Muscle layer of duodenum (tissue), 2 donors: ENCODE results near the gene TFIP11.

Source experiments
- H3K27ac ChIP-seq: one replicate; pipeline ENCODE4 v1.7.0; 2013; ENCODE audit warnings: mild to moderate bottlenecking, low read length
- H3K27me3 ChIP-seq: one replicate; pipeline ENCODE4 v1.7.0; 2013; ENCODE audit warnings: low read depth, mild to moderate bottlenecking, control low read depth, low read length
- H3K36me3 ChIP-seq, 2 donors: one replicate each; pipeline ENCODE4 v1.7.0; 2013; ENCODE audit warnings: low read length in 2 of 2, control low read depth in 1 of 2, mild to moderate bottlenecking in 1 of 2; ENCODE audit not compliant: insufficient read depth in 2 of 2, control insufficient read depth in 1 of 2
- H3K4me1 ChIP-seq, 2 donors: one replicate each; pipeline ENCODE4 v1.7.0; 2013; ENCODE audit warnings: low read length in 2 of 2, mild to moderate bottlenecking in 2 of 2, control low read depth in 1 of 2, moderate library complexity in 1 of 2; ENCODE audit not compliant: insufficient read depth in 2 of 2, control insufficient read depth in 1 of 2
- H3K4me3 ChIP-seq, 2 donors: one replicate each; pipeline ENCODE4 v1.7.0; 2013; ENCODE audit warnings: low read length in 2 of 2, low read depth in 1 of 2, mild to moderate bottlenecking in 1 of 2
- H3K9me3 ChIP-seq, 2 donors: one replicate each; pipeline ENCODE4 v1.7.0; 2013; ENCODE audit warnings: low read length in 2 of 2, control low read depth in 1 of 2, mild to moderate bottlenecking in 1 of 2; ENCODE audit not compliant: control insufficient read depth in 1 of 2
- donor health status: healthy.

TFIP11 gene

GRCh38 chr22:26549902-26550497 is 37.7 kb upstream of the TFIP11 start:
- Histone ChIP-seq H3K4me3 (no peak overlapping the region), H3K36me3 (no peaks in the 10 kb centered on the region), H3K4me1 (no peaks in the 10 kb centered on the region), H3K9me3 (no peaks in the 10 kb centered on the region), H3K27ac (no peak overlapping the region), H3K27me3 (no peaks in the 10 kb centered on the region)

GRCh38 chr22:26548984-26549383 is 36.7 kb upstream of the TFIP11 start:
- Histone ChIP-seq H3K4me1 (no peaks in the 10 kb centered on the region), H3K27ac (no peak overlapping the region), H3K4me3 (no peak overlapping the region), H3K27me3 (no peaks in the 10 kb centered on the region), H3K36me3 (no peaks in the 10 kb centered on the region), H3K9me3 (no peaks in the 10 kb centered on the region)

- H3K9me3 ChIP-seq: no peaks in the 10 kb centered on the region
- H3K4me1 ChIP-seq: no peaks in the 10 kb centered on the region
- H3K36me3 ChIP-seq: no peaks in the 10 kb centered on the region
- H3K4me3 ChIP-seq: no peak overlapping the region
- no peaks in the 10 kb centered on the region for H3K27me3 ChIP-seq
- no peak overlapping the region for H3K27ac ChIP-seq
Measured at GRCh38 chr22:26548303-26548702, 36.0 kb upstream of the TFIP11 start.

- no peaks in the 10 kb centered on the region for H3K27me3 ChIP-seq
- H3K36me3 ChIP-seq: no peaks in the 10 kb centered on the region
- no peak overlapping the region for H3K27ac ChIP-seq
- H3K9me3 ChIP-seq: no peaks in the 10 kb centered on the region
- no peaks in the 10 kb centered on the region for H3K4me1 ChIP-seq
- no peak overlapping the region for H3K4me3 ChIP-seq
Measured at GRCh38 chr22:26547837-26548236, 35.6 kb upstream of the TFIP11 start.

GRCh38 chr22:26547426-26547825 is 35.2 kb upstream of the TFIP11 start:
- no peaks in the 10 kb centered on the region for H3K36me3 ChIP-seq
- H3K9me3 ChIP-seq: no peaks in the 10 kb centered on the region
- no peak overlapping the region for H3K4me3 ChIP-seq
- H3K27ac ChIP-seq: no peak overlapping the region
- H3K27me3 ChIP-seq: no peaks in the 10 kb centered on the region
- no peaks in the 10 kb centered on the region for H3K4me1 ChIP-seq

GRCh38 chr22:26546282-26546681 is 34.0 kb upstream of the TFIP11 start:
- no peak overlapping the region for H3K27ac ChIP-seq
- H3K36me3 ChIP-seq: no peaks in the 10 kb centered on the region
- H3K27me3 ChIP-seq: no peaks in the 10 kb centered on the region
- no peaks in the 10 kb centered on the region for H3K4me1 ChIP-seq
- no peak overlapping the region for H3K4me3 ChIP-seq
- no peaks in the 10 kb centered on the region for H3K9me3 ChIP-seq

- H3K4me1 ChIP-seq: no peaks in the 10 kb centered on the region
- H3K27ac ChIP-seq: no peak overlapping the region
- H3K4me3 ChIP-seq: no peak overlapping the region
Measured at GRCh38 chr22:26545827-26546226, 33.6 kb upstream of the TFIP11 start.

GRCh38 chr22:26545385-26545784 is 33.1 kb upstream of the TFIP11 start:
- no peak overlapping the region for H3K27ac ChIP-seq
- H3K4me3 ChIP-seq: no peak overlapping the region
- H3K36me3 ChIP-seq: peaks cover 0 to 9% of the 10 kb centered on the region in 2 donors
- H3K27me3 ChIP-seq: no peaks in the 10 kb centered on the region
- H3K4me1 ChIP-seq: no peaks in the 10 kb centered on the region
- no peaks in the 10 kb centered on the region for H3K9me3 ChIP-seq

More at GRCh38 chr22:26545827-26546226, 33.6 kb upstream of the TFIP11 start:
- no peaks in the 10 kb centered on the region for H3K9me3 ChIP-seq
- H3K27me3 ChIP-seq: no peaks in the 10 kb centered on the region
- peaks cover 0 to 4% of the 10 kb centered on the region in 2 donors for H3K36me3 ChIP-seq

GRCh38 chr22:26544489-26544888 is 32.2 kb upstream of the TFIP11 start:
- Histone ChIP-seq H3K36me3 (peaks cover 4 to 11% of the 10 kb centered on the region in 2 donors), H3K27me3 (no peaks in the 10 kb centered on the region), H3K27ac (no peak overlapping the region), H3K9me3 (no peaks in the 10 kb centered on the region), H3K4me1 (no peaks in the 10 kb centered on the region), H3K4me3 (no peak overlapping the region)

GRCh38 chr22:26542831-26543230 is 30.6 kb upstream of the TFIP11 start:
- Histone ChIP-seq H3K27me3 (no peaks in the 10 kb centered on the region), H3K4me1 (no peaks in the 10 kb centered on the region), H3K27ac (no peak overlapping the region), H3K4me3 (no peak overlapping the region), H3K9me3 (no peaks in the 10 kb centered on the region), H3K36me3 (peaks cover 4 to 11% of the 10 kb centered on the region in 2 donors)

- Histone ChIP-seq H3K27ac (no peak overlapping the region), H3K9me3 (no peaks in the 10 kb centered on the region), H3K4me1 (no peaks in the 10 kb centered on the region), H3K27me3 (no peaks in the 10 kb centered on the region), H3K36me3 (peaks cover 4 to 11% of the 10 kb centered on the region in 2 donors), H3K4me3 (no peak overlapping the region)
Measured at GRCh38 chr22:26541167-26541819, 29.0 kb upstream of the TFIP11 start.

GRCh38 chr22:26540119-26540518 is 27.8 kb upstream of the TFIP11 start:
- no peaks in the 10 kb centered on the region for H3K4me1 ChIP-seq
- no peak overlapping the region for H3K4me3 ChIP-seq
- H3K27ac ChIP-seq: no peak overlapping the region
- H3K9me3 ChIP-seq: no peaks in the 10 kb centered on the region
- H3K36me3 ChIP-seq: peaks cover 4 to 11% of the 10 kb centered on the region in 2 donors
- H3K27me3 ChIP-seq: no peaks in the 10 kb centered on the region
